Right kidney (tissue), 1 donor: ENCODE measurements around the gene SOAT2.
A peak's percentile ranks its signal among the peaks of the same experiment; 100 is the strongest.

Experiments
- DNase-seq: peaks from one replicate; pipeline ENCODE4 v3.0.0-alpha.2; 2016

The SOAT2 gene

DNA sequence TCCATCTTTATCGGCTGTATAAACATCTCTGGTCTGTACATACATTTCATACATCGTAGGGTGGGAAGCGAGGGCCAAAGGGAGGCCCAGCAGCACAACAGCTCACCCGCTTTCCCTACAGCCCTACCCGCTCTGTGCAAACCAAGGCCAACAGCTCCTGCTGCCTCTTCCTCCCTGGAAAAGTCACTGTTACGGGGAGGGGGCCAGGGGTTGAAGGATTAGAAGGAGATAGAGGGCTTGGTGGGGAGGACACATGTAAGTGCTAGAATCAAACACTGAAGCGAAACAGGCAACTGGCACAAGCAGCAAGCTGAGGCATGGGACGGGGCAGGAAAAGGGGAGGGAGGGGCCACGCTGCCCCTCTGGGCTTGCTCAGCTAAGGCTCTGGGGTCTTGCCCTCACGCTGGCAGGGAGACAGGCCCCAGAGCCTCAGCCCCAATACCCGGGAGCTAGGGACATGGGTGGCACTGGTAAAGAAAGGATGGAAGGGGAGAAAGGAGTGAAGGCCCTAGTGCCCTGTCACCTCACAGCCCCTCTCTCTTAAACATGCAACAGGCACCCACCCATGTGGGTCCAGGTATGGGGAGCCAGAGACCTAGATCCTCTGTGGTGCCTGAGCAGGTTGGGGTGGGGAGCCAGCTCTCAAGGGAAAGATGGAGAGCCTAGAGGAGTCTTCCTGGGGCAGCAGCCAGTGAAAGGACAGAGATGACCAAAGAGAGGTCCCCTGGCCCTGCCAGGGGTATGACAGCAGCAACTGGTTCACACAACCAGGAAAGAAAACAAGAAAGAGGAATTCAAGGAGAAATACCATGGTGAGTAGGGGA is 38.5 kb upstream of the SOAT2 start:
- peak; percentile 17 for DNase-seq

DNA sequence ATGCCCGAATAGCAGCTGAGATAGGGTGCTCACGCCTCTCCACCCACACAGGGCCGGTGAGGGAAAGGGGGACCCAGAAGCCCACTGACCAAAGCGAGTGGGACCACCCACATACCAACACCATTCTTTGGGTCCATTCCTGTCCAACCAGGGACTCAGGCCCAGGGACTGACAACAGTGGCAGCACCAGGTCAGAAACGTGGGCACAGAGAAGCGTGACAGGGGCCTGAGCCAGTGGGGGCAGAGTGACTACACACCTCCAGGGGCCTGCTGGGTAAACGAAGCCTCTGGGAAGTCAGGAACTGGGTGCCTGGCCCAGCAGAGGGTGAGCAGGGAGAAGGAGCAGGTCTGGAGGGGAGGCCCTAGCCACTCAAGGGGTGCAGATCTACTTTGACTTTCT is 37.8 kb upstream of the SOAT2 start:
- DNase-seq = no peak

DNA sequence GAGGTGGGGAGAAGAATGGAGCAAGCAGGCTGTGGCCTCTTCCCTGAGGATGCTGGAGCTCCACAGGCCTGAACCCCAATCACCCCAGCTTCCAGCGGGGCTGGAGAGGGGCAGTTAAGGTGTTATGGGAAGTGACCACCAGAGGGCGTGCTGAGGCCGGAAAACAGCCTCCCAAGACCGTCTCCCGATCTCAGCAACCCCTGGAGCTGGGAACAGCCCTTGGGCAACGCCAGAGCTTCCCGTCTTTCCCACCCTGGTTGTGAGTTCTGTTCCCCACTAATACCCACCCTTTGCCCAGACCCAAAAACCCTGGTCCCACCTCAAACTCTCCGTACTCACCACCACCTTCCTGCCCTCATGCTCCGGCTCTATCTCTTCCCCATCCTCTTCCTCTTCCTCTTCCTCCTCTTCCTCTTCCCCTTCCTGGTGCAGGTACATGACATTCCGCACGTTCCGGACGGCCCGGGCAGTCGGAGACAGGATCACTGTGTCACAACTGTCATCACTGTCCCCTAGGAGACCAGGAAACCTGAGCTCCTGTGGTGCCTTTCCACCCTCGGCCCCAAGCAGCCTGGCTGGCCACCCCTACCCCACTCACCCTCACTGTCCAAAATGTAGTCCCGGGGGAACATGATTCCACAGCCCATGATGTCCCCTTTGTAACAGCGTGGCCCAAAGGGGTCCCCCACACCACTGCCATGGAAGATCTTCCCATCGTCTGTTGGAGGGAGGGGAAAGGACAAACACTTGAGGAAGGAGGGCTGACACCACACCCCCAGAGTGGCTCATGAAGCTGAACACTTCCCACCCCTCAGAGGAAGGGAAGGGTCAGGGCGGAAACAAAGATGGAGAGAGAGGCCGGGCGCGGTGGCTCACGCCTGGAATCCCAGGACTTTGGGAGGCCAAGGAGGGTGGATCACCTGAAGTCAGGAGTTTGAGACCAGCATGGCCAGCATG is 37.0 kb upstream of the SOAT2 start:
- peak; percentile 71 for DNase-seq

DNA sequence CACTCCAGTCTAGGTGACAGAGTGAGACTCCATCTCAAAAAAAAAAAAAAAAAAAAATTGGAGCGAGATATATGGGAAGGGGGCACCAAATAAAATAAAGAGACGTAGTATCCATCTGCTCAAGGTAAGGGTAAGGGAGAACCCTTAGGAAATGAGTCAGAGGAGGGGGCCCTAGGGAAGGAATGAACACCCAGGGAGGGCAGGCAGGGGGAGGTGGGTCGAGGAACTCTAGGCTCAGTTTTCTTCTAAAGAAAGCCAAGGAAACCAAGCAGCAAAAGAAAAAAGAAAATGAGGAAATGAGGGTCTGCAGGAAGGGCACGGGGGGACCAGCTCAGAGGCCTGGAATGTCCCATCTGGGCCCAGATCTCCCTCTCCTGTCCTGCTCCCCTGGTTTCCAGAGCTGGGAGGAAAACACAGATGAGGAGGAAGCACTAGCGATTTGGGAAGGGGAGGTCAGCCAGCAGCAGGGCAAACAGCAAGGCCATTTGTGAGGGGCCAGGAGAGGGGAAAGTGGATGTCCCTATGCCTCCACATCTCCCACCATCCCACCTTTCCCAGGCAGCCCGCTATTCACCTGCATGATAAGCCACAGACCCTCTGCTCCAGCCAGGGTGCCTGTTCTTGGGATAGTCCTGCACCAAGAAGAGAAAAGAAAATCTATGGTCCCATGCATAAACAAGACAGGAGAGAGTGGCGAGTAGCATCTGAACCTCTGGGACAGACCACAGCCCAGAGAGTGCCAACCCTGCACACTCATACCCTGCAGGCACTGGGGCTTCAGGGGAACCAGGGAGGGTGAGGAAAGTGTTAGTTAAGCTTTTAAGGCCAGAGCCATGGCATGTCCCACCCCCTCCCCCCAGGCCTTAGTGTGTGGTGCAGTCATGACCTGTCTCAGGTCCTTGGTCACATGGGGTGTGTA is 36.0 kb upstream of the SOAT2 start:
- DNase-seq = no peak

DNA sequence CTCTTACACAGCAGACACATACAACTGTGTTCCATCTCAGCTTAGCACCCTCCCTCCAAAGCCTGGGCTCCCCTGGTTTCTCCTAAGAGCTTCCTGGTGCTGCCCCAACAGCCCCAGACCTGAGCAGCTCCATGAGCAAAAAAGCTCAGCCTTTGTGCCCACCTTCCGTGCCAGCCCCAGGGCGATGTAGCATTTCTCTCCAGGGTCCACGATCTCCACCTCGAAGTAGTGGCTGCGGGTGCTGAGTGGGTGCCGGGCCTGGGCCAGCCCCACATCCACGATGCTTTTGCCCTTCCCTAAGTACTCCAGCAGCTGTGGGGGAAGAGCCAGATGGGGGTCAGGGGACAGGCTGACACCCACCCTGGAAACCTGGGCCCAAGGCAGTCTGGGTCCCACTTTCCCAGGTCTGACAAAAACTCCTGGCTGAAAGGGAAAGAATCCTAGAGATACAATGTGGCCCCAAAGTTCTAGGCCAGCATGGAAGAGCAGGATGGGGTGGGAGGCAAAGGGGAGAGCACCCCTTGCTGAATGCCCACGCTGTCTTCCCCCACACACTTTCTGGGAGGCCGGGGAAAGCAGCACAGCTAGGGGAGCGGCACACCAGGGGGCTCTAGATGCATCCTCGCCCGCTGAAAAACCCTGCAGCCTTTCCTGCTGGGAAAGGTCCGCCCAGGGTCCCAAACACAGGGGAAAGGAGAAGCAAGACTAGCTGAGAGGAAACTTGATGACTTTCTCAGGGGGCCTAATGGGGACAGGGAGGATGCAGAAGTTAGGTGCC is 35.1 kb upstream of the SOAT2 start:
- peak; percentile 1 for DNase-seq

DNA sequence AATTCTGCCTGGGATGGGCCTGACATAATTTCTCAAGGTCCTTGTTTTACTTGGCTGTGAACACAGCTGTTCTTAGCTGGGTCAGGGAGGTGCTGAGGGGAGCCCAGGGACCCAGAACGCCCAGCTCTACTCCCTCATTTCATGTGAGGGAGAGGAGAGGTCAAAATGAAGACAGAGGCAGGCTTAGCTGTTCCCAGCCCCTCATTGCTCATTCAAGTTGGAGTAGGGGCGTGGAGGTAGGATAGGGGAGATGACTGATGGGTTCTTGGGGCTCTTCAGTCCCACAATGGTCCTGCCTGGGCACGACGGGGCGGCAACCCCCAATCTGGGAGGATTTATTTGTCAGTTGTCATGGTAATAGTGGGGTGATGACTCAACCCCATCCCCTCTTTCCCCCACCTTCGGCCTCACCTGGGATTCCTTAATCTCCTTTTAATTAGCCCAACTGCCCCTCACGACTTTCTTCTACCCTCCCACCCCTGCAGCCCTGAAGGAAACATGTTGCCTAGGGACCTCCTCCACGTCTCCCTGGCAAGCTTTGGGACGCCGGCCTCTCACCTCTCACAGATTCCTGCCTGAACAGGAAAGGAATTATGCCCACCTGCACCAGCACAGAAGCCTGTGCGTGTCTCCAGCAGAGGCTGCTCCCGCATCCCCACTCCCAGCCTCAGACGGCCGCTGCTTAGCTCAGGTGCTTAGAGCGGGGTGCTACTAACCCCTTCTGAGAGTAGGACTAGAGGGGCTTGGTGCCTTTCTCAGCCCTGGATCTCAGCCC is 34.3 kb upstream of the SOAT2 start:
- DNase-seq = no peak

DNA sequence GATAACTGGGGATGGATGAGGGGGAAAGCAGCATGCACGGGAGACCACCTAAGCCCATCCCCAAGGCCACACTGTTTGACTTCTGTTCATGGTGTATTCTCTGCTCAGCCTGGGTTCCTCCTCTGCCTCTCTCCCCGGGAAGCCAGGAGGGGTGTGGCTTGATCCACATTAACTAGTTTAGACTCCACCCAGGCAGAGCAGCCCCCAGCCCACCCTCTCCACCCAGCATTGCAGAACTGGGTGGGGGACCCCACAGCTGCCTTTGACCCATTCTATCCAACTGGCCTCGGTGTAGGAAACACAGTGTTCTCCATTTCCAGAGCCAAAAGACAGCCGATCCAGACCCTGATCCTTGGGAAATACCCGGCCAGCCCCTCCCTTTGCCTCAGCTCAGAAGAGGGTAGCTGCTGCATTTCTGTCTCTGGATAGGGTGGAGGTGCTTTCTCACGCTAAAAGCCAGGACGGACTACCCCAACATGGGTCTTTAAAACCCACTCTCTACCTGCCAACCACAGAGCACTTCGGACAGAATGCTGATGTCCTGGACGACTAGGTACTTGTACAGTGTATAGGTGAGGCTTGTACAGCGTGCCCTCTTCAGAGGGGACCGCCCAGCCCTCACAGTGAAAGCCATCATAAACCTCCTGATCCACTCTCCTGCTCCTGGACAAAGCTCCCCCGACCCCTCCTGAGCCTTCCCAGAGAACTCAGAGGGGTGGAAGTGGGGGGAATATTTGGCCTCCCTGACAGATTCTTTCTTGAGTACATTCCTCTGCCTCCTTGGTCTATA is 33.5 kb upstream of the SOAT2 start:
- no peak for DNase-seq

DNA sequence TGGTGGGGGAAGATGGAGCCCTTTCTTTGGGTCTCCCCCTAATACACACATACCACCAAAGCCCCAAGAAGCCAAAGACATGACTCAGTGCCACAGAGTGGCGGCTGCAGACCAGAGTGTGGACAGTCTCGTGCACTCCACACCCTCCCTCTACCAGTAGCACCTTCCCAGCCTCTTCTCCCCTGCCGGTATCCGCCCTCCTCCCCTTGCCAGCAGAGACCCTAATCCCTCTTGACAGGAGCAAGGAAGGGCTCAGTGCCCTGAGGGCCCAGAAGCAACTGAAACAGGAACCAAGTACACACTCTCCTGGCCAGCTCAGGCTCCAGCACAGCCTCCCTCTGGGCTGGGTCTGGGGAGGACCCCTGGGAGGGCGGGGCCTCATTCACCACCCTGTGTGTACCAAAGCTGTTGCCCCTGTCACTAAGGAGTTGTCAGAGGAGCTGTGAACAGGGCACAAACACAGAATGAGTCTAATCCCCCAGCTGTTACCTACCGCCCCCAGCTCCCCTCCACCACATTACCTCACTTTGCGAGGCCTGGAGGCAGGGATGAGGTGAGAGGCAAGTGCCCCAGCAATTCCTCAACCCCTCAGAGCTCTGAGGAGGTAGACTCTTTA is 32.3 kb upstream of the SOAT2 start:
- no peak for DNase-seq

DNA sequence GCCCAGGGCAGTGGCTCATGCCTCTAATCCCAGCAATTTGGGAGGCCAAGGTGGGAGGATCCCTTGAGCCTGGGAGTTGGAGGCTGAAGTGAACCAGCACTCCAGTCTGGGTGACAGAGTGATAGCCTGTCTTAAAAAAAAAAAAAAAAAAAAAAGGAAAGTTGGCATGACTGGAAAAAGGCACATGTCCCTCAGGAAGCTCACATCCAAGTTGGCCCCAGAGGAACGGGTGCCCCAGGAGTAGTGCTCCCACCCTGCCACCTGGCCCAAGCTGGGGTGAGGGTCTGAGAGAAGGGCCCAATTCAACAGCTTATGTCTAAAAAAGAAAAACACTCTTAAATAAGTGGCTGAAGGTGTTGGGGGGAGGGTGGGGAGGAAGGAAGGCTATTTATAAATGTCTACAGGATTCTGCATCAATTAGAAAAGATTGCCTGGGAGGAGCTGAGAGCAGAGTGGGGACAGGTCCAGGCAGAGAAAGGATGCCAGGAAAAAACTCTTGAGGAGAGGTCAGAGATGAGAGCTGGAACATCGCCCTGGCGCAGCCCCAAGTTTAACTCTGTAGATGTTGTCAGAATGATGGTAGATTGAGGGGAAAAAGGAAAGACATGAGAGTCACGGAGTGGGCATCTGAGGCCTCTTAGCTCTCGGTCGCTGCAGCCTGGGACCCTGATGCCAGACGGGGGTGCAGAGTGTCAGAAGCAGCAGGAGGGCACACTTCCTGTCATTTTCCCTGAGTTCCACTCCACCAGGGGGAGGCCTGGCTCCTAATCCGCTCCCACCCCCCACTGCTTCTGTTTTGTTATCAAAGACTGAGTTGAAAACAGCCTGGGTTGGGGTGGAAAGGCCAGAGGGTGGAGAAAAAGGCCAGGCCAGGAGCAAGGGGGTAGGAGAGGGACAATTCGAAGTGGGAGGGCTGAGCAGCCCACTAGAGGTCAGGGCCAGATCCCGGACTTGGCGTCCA is 31.4 kb upstream of the SOAT2 start:
- peak; percentile 10 for DNase-seq

DNA sequence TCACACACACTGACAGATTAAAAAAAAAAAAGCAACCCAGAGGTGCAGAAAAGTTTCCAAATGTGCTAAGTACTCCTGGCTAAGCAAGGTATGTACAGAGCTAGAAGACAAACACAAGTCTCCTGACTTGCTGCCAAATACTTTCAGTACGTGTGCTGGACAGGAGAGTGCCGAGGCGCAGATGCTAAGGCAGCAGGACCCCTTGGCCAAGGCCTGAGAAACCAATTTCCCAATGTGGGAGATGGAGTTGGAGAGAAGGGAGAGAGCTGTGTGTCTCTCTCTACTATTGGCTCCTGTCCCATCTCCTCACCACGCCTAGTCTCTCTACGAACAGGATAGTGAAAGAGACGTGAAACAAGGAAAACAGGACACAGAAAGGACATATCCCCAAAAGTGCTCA is 29.4 kb upstream of the SOAT2 start:
- DNase-seq = no peak

DNA sequence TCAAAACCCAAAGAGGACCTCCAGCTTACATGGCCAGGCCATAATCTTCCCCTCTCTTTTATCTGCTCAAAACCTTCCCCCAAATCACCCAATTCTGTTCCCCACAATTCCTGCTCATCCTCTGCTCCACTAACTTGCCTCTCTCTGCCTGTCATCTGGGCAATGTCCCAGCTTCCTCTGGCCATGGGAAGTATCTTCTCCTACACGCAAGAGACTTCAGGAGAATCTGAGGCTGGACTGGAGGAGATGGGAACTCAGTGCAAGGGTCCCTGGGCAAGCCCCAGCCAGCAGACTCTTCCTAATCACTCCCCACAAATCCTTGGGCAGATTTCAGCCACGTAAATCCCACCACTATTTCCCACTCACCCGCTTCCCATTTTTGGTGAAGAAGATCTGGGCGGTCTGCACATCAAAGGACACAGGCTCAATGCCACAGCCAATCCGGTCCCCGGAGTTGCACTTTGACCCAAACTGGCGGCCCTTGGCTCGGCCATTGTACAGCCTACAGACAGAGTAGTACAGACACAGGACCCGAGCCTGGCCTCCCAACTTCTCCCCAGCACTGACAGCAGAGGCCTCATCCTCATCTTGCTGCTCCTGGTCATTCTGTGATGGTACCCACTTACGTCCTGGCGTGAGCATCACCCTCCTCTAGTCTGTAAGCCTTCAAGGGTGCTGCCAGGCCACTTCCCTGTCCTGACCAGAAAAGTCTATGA is 28.8 kb upstream of the SOAT2 start:
- no peak for DNase-seq

DNA sequence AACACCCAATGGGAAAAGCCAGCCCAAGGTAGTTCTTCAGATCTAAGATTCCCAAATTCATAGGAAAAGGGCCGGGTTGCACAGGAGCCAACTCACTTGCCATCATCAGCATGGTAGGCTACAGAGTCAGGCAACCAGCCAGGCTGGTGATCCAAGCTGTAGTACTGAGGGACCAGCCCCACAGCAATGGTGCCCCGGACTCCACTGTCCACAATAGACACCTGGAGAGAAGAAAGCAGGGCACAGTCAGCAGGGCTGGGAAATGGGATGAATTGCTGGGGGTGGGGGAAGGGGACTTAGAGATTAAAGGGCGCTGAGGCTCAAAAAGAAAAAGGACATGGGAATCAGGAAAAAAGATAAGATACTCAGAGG is 28.3 kb upstream of the SOAT2 start:
- no peak for DNase-seq

DNA sequence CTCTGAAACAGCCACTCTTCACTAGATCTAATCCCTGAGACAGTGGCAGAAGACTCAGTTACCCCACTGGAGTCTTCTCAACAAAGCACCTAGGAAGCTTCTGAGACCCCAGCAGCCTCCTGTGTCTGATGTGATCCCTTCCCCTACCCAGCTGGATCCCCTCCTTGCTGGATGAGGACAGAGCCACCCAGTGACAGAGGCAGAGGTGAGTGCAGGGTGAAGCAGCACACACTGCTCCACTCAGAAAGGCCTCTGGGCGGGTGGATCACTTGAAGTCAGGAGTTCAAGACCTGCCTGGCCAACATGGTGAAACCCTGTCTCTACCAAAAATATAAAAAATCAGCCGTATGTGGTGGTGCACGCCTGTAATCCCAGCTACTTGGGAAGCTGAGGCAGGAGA is 26.8 kb upstream of the SOAT2 start:
- DNase-seq = no peak

DNA sequence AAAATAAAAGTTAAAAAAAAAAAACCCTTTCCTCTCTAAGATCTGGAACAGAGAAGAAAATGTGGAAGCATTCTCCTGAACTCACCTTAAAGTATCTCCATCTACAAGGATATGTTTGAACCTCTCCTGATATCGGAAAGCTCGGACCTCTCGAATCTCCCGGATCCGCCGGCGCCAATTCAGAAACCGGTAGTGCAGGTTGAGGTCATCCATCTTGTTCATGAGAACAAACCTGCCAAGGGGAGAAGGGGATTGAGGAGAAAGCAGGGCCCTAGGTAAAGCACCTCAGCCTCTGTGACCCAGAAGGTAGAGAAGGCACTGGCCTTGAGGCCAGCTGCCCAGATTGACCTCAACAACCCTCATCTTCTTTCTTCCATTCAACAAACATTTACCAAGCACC is 26.3 kb upstream of the SOAT2 start:
- no peak for DNase-seq

DNA sequence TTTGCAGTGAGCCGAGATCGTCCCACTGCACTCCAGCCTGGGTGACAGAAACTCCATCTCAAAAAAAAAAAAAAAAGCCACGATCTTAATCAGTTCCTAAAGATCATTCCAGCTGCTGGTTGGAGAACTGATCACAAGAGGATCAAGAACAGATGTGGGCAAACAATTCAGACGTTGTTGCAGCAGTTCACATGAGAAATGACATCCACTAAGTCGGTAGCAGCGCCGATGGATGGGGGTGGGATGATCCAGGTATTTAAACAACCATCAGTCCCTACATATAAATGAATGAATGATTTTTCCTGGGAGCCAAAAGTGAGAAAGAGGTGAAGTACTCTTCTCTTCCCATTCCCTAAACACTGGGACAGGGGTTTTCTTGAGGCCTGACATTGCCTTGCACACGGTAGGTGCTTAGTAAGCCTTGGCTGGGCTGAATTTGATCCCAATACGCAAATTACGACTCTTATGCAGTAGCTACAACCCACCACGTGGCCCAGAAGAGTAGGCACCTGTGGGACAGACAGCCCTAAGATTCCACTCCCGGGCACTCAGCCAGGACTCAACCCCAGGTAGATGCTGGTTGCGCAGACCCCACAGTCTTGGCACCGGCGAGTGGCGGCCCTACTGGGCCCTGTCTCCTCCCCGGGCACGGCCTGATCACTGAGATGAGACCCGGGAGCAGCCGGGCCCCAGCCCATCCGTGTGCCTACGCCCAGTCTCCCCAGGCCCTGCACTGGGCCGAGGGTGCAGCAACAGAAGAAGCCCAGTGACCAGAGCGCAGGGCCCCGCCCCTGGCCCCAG is 24.7 kb upstream of the SOAT2 start:
- DNase-seq = peak; percentile 73

DNA sequence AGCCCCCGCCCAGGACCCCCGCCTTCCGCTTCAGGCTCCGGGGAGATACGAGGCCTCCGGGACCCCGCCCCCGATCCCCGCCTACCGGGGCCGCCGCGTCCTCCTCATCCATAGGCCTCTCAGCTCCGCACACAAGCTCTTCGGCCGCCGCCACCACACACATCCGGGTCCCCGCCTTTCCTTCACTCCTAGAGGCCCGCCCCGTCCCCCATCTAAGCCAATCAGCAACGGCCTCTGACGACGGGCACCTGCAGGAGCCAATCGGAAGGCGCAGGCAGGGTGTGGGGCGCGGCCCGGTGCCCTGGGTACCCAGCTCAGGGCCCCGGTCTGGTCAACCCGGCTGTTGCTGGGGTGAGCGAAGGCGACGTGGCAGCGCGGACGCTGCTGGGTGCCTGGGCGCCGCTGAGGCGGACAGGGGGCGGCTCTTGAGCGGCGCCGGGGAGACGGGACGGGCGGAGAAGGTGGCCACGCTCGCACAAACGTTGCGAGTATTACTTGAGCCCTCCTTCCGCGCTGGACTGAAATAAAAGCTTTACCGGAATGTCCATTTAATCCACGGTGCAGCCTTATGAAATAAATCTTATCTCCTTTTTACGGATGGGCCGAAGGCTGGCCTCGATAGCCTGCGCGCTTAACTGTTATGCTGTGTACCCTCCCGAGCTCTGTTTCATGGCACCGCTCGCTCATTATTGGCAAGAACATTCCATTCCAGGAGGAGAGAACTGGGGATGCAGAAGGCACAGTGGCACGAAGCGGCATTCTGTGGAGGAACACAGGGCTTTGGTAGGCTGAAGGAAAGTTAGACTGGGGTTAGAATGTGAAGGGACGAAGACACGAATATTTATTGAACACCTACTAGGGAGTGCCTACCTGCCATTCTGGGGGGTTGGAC is 23.8 kb upstream of the SOAT2 start, which contains the start of gene SPRYD3:
Gene SPRYD3 (minus strand): TSS at position 165 of the 892 bp plus-strand sequence. CDS start 57 bp downstream, at position 108.
- DNase-seq = peak; percentile 99
